OCI-LY3 (cell line): ENCODE data around the gene SCAMP5.

ENCODE experiments used
- EZH2phosphoT487 ChIP-seq: fragments of 200-600 bp; shearing (Covaris generic); IDR thresholded peaks from 2 replicates; pipeline ENCODE4 v1.6.1; 2018; ENCODE audit warnings: antibody characterized with exemption, mixed run types, low read depth
- TF ChIP-seq, protein P1 (sequence below): fragments of 200-600, 300-600 bp; sonication (generic); IDR thresholded peaks from 2 replicates; pipeline ENCODE4 v1.5.1; 2014; ENCODE audit warnings: antibody characterized with exemption, low read length, low read depth

DNA sequence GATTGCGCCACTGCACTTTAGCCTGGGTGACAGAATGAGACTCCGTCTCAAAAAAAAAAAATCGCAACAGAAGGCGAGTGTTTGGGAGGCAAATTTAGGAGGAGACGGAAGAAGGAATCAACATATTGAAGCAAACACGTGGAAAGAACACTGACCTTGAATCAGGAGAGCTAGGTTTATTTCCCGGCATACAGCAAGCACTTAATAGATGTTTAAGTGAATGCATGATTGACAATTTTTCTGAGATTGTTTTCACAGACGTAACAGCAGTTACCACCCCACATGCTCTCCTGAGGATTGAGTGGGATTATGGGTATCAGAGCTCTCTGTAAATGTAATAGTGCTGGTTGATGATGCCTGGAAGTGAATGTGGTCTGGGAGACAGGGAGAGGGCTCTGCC lies 33.1 kb upstream of the SCAMP5 start:
- TF ChIP-seq, protein P1, sequence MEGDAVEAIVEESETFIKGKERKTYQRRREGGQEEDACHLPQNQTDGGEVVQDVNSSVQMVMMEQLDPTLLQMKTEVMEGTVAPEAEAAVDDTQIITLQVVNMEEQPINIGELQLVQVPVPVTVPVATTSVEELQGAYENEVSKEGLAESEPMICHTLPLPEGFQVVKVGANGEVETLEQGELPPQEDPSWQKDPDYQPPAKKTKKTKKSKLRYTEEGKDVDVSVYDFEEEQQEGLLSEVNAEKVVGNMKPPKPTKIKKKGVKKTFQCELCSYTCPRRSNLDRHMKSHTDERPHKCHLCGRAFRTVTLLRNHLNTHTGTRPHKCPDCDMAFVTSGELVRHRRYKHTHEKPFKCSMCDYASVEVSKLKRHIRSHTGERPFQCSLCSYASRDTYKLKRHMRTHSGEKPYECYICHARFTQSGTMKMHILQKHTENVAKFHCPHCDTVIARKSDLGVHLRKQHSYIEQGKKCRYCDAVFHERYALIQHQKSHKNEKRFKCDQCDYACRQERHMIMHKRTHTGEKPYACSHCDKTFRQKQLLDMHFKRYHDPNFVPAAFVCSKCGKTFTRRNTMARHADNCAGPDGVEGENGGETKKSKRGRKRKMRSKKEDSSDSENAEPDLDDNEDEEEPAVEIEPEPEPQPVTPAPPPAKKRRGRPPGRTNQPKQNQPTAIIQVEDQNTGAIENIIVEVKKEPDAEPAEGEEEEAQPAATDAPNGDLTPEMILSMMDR, result no peak
- TF ChIP-seq EZH2phosphoT487, result no peak
